Measurements from ENCODE around the gene FLVCR2. TPM values are rescaled to one million over a fixed set of nuclear protein-coding genes. Genes with fewer than 3 reads are reported as not detected.

Gene FLVCR2
- total and polyA plus RNA-seq, 2 of the 13 experiments (the other 11 are each of a cell fraction or from before 2014, with no cell fraction given): 9.9 to 10.5 TPM

- no peak for TF ChIP-seq ZNF512B (CRISPR knock-in tag; IDR thresholded peaks at IDR 0.05; ENCODE audit: borderline replicate concordance)
- TF ChIP-seq, protein P1, sequence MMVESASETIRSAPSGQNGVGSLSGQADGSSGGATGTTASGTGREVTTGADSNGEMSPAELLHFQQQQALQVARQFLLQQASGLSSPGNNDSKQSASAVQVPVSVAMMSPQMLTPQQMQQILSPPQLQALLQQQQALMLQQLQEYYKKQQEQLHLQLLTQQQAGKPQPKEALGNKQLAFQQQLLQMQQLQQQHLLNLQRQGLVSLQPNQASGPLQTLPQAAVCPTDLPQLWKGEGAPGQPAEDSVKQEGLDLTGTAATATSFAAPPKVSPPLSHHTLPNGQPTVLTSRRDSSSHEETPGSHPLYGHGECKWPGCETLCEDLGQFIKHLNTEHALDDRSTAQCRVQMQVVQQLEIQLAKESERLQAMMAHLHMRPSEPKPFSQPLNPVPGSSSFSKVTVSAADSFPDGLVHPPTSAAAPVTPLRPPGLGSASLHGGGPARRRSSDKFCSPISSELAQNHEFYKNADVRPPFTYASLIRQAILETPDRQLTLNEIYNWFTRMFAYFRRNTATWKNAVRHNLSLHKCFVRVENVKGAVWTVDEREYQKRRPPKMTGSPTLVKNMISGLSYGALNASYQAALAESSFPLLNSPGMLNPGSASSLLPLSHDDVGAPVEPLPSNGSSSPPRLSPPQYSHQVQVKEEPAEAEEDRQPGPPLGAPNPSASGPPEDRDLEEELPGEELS (CRISPR knock-in tag; IDR thresholded peaks at IDR 0.05): no peak
- no peak for TF ChIP-seq MBNL3 (CRISPR knock-in tag; conservative IDR thresholded peaks at IDR 0.05)
- TF ChIP-seq SNRNP70 (IDR thresholded peaks at IDR 0.05; ENCODE audit: low read depth, low read length): no peak
- TF ChIP-seq BRD4 (CRISPR knock-in tag; IDR thresholded peaks at IDR 0.05): no peak
- TF ChIP-seq ZNF891 (CRISPR knock-in tag; IDR thresholded peaks at IDR 0.05): no peak
- TF ChIP-seq HES4 (CRISPR knock-in tag; IDR thresholded peaks at IDR 0.05; ENCODE audit: borderline replicate concordance): no peak
- no peak for TF ChIP-seq MLX (CRISPR knock-in tag; IDR thresholded peaks at IDR 0.05)
- no peak for TF ChIP-seq TCF7 (IDR thresholded peaks at IDR 0.05; ENCODE audit: low read depth)
- TF ChIP-seq, protein P2, sequence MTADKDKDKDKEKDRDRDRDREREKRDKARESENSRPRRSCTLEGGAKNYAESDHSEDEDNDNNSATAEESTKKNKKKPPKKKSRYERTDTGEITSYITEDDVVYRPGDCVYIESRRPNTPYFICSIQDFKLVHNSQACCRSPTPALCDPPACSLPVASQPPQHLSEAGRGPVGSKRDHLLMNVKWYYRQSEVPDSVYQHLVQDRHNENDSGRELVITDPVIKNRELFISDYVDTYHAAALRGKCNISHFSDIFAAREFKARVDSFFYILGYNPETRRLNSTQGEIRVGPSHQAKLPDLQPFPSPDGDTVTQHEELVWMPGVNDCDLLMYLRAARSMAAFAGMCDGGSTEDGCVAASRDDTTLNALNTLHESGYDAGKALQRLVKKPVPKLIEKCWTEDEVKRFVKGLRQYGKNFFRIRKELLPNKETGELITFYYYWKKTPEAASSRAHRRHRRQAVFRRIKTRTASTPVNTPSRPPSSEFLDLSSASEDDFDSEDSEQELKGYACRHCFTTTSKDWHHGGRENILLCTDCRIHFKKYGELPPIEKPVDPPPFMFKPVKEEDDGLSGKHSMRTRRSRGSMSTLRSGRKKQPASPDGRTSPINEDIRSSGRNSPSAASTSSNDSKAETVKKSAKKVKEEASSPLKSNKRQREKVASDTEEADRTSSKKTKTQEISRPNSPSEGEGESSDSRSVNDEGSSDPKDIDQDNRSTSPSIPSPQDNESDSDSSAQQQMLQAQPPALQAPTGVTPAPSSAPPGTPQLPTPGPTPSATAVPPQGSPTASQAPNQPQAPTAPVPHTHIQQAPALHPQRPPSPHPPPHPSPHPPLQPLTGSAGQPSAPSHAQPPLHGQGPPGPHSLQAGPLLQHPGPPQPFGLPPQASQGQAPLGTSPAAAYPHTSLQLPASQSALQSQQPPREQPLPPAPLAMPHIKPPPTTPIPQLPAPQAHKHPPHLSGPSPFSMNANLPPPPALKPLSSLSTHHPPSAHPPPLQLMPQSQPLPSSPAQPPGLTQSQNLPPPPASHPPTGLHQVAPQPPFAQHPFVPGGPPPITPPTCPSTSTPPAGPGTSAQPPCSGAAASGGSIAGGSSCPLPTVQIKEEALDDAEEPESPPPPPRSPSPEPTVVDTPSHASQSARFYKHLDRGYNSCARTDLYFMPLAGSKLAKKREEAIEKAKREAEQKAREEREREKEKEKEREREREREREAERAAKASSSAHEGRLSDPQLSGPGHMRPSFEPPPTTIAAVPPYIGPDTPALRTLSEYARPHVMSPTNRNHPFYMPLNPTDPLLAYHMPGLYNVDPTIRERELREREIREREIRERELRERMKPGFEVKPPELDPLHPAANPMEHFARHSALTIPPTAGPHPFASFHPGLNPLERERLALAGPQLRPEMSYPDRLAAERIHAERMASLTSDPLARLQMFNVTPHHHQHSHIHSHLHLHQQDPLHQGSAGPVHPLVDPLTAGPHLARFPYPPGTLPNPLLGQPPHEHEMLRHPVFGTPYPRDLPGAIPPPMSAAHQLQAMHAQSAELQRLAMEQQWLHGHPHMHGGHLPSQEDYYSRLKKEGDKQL (CRISPR knock-in tag; IDR thresholded peaks at IDR 0.05; ENCODE audit: low read depth): no peak
- no peak for TF ChIP-seq GTF2F1 (IDR thresholded peaks at IDR 0.05; ENCODE audit: low read length)
- TF ChIP-seq, protein P3, sequence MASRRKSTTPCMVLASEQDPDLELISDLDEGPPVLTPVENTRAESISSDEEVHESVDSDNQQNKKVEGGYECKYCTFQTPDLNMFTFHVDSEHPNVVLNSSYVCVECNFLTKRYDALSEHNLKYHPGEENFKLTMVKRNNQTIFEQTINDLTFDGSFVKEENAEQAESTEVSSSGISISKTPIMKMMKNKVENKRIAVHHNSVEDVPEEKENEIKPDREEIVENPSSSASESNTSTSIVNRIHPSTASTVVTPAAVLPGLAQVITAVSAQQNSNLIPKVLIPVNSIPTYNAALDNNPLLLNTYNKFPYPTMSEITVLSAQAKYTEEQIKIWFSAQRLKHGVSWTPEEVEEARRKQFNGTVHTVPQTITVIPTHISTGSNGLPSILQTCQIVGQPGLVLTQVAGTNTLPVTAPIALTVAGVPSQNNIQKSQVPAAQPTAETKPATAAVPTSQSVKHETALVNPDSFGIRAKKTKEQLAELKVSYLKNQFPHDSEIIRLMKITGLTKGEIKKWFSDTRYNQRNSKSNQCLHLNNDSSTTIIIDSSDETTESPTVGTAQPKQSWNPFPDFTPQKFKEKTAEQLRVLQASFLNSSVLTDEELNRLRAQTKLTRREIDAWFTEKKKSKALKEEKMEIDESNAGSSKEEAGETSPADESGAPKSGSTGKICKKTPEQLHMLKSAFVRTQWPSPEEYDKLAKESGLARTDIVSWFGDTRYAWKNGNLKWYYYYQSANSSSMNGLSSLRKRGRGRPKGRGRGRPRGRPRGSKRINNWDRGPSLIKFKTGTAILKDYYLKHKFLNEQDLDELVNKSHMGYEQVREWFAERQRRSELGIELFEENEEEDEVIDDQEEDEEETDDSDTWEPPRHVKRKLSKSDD (CRISPR knock-in tag; IDR thresholded peaks at IDR 0.05; ENCODE audit: low read depth): no peak
- no peak for TF ChIP-seq TCF12 (IDR thresholded peaks at IDR 0.05)
- no peak for TF ChIP-seq TCF12 (CRISPR knock-in tag; IDR thresholded peaks at IDR 0.05)
Measured at GRCh38 chr14:75607842-75608640, 29.6 kb downstream of the FLVCR2 start (continued).

Data from HepG2 (cell line).